Mesenteric fat pad (tissue), 1 donor: ENCODE measurements around the gene UGT1A3. TPM values are rescaled to one million over a fixed set of nuclear protein-coding genes. Genes with fewer than 3 reads are reported as not detected.
"Not testable (repeated sequence)": the region's sequence is repeated elsewhere in the genome, so short reads cannot be mapped to it uniquely, and the experiment has no call there.

ENCODE experiments used
- DNase-seq: peaks from one replicate; pipeline ENCODE4 v3.0.0-alpha.2; 2020; ENCODE audit warnings: low spot score
- long read RNA-seq: library from polyadenylated mRNA; unstranded; transcript quantifications from one replicate; pipeline ENCODE4 v2.0.0, GENCODE V29; 2020
- total RNA-seq: library from RNA; stranded (reverse); fragmentation: NEBNext Ultra II Directional; extraction: Animal tissue kit (Norgen Biotek cat#: 25700); gene quantifications from one replicate; pipeline ENCODE4 v1.2.1, GENCODE V29; 2021
- donor health status: DM: yes; HTN: yes; CAD: no.

UGT1A3 gene
- not detected for total RNA-seq
- long read RNA-seq, result 0 reads

- no peak for DNase-seq
Measured at GRCh38 chr2:233728723-233729301, at the start of gene UGT1A3. TSS of gene UGT1A3 (plus strand) at chr2:233729042. CDS start at chr2:233729127, 85 bp downstream.

DNA sequence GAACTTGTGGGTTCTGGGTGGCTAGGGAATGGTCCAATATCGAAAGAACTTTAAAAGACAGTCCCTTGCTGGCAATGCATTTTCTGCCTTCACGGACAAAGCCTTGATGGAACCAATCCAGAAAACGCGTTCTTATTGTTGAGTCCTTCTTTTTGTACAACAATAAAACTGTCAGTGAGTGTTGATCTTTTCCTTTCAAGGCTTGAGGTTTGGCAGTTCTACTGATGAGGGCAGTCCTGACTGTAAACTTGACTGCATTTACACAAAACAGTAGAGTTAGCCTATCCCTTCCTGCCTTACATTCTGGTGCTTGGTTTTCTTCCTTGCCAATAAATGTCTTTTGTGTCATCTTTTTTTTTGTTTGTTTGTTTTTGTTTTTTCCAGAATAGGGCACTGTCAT lies 49.6 kb upstream of the UGT1A3 start:
- DNase-seq, result no peak

DNA sequence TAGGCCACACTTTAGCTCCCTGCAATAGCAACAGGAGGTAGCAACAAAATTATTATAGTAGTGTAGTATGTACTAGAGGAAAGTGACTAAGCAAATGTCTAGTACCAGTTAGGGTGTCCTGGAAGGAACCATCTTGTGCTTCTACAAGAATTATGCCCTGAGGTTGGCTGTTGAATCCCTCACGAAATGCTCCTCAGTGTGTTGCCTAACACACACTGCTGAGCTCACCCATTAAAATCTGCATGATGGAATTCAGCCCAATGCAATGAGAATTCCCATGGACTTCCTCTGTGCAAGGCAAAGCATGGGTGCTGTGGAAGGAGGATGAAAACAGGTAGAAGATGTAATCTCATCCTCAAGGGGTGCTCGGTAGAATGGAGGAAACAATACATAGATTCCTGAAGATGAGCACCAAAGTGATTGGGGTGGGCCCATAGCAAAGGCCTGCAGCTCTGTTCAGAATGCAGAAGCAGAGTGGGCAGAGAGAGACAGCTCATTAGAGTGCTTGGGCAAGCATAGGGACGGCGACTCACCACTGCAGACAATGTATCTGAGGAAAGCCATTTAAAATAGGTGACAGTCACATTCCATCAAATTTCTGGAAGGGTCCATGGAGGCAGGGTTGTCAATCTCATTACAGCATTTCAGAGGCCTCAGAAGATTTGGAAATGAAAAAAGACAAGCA lies 48.3 kb upstream of the UGT1A3 start:
- DNase-seq, result no peak

DNA sequence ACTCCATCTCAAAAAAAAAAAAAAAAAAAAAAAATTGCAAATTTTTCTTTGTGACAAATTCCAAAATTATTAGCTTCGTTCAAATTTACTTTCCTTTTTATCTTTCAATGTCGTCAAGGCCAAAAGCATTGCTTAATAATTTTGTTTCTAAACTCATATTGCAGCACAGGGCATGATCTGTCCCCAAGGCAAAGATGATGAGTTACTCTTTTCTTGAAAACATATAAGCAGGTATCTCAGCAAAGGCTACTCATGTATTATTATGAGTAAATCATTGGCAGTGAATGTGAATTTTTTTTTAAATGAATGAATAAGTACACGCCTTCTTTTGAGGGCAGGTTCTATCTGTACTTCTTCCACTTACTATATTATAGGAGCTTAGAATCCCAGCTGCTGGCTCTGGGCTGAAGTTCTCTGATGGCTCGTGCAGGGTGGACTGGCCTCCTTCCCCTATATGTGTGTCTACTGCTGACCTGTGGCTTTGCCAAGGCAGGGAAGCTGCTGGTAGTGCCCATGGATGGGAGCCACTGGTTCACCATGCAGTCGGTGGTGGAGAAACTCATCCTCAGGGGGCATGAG lies 47.2 kb upstream of the UGT1A3 start, which contains the start of gene UGT1A7:
Gene UGT1A7, plus strand, starts transcription at position 381 of the 579 bp plus-strand sequence. Its CDS starts 37 bp downstream, at position 418.
- DNase-seq, result no peak

GRCh38 chr2:233684640-233685039 lies 44.2 kb upstream of the UGT1A3 start:
- no peak for DNase-seq

GRCh38 chr2:233686928-233687327 lies 41.9 kb upstream of the UGT1A3 start:
- no peak for DNase-seq

- DNase-seq, result no peak
Measured at GRCh38 chr2:233688341-233688740, 40.5 kb upstream of the UGT1A3 start.

DNA sequence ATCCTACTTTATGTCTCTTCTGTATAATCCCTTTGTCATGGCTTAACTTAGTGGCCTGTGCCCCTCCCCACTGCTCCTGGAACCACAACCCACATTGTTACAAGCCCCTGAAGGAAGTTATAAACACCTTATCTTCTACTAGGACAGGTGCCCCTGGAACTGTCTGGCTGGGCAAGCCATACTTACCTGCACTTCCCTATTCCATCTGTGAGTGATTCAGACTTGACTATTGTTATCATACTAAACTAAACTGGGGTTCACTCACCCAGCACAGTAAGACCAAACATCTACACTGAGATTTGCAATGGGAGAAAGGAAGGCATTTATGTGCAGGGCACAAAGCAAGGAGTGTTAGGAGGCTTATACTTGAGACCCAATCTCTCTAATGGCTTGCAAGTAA lies 39.8 kb upstream of the UGT1A3 start:
- no peak for DNase-seq

DNA sequence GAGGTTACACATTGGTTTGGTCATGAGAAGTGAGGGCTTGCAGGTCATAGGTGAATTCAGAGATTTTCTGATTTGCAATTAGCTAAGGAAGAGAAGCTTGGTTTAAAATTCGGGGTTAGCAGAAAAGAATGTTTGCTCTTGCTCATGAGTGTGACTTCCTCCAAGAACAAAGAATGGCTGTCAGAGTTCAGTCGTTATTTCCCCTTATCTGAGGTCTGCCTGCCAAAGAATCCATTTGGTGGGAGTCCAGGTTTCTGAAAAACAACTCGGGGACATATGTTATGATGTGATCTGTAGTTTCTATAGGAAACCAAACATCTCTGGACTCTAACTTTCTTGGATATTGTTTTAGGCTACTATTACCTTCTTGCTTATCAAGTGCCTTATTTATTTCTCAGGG lies 39.3 kb upstream of the UGT1A3 start:
- no peak for DNase-seq

GRCh38 chr2:233690444-233690843 lies 38.4 kb upstream of the UGT1A3 start:
- DNase-seq, result no peak

DNA sequence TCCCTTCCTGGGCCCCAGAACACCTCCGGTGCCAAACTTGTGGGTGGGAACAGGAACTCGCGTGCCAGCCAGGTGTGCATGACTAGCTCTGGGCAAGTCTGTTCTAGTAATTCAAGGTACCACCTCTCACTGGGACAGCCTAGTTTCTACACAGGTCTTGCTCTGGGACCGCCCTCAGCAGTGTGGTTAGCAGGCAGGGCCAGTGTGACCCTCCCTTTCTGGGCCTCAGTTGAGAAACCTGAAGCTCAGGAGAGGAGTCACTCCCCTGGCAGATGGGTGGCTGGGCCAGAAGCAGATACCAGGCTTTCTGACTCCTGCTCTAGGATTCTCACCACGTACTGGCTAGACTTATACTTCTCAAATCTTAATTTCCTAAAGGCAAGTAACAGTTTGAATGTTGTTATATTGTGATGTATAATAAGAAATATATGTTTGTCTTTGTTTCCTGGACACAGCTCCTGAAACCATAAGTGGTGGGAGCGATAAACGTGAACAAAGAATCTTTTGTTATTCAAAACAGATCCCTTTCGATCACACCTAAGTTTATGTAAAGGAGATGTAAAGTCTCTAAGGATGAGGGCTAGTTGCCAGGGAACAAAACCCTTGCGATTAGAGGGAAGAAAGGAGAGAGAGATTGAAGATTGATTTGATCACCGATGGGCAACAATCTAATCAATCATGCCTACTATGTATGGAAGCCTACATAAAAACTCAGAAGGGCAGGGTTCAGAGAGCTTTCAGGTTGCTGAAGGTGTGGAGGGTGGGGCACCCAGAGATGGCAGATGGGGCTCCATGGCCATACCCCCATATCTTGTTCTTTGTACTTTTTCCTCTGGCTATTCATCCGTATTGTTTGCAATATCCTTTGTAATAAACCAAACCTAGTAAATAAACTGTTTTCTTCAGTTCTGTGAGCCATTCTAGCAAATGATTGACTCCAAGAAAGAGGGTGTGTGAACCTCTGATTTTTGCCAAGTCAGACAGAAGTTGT lies 37.1 kb upstream of the UGT1A3 start:
- DNase-seq, result no peak

DNA sequence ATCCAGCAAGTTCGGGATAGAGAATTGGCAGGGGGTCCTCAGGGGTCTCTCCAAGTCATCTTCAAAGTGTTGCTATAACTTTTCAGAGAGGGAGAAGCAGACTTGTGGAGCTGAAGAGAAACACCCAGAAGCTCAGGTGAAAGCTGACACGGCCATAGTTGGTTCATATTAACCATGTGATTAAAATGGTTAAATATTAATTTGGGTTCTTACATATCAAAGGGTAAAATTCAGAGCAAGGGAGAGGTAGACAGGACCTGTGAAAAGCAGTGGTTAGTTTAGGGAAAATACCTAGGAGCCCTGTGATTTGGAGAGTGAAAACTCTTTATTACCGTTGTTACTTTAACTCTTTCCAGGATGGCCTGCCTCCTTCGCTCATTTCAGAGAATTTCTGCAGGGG lies 36.2 kb upstream of the UGT1A3 start, which contains the start of gene UGT1A6:
Gene UGT1A6, plus strand, starts transcription at position 243 of the 400 bp plus-strand sequence. Its CDS starts 115 bp downstream, at position 358.
- no peak for DNase-seq

DNA sequence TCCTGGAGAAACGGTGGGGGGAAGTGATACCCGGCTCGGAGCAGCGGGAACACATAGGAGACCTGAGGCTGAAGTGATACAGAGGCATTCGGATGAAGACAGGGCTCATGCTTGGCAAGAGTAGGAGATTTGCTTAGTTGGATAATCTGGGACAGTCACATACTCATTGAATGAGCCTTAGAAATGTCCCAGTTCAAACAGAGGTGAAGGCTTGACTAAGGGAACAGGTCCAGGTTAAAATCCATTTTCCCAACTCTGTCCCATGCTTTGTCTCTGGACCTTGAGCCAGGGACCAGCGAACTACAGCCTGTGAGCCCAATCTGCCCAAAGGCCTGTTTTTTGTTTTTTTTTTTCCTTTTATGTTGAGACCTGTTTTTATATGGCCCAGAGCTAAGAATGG lies 34.9 kb upstream of the UGT1A3 start:
- DNase-seq, result no peak

GRCh38 chr2:233698740-233699139 lies 30.1 kb upstream of the UGT1A3 start:
- no peak for DNase-seq

GRCh38 chr2:233699424-233700027 lies 29.3 kb upstream of the UGT1A3 start:
- no peak for DNase-seq

- no peak for DNase-seq
Measured at GRCh38 chr2:233700028-233700635, 28.7 kb upstream of the UGT1A3 start.

GRCh38 chr2:233700842-233701241 lies 28.0 kb upstream of the UGT1A3 start:
- not testable (repeated sequence) for DNase-seq

GRCh38 chr2:233702238-233702637 lies 26.6 kb upstream of the UGT1A3 start:
- DNase-seq, result no peak

DNA sequence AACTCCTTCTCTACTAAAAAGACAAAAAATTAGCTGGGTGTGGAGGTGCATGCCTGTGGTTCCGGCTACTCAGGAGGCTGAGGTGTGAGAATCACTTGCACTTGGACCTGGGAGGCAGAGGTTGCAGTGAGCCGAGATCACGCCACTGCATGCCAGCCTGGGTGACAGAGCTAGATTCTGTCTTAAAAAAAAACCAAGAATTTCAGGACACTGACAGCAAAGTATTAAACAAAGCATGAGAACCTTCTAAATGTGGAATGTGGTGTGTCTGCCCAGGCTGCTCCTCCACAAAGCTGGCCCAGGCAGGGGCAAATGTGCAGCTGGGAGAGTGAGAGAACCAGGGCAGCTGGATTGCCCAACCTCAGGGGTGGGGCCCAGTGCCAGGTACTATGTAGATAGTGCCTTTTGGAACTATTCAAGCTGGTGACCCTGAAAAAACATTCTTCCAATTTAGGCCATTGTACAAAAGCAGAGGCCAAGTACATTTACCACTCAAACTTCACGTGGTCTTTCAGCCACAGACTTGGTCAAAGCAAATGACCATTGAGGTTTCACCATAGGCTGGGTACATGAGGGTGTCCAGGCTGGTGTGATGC lies 22.8 kb upstream of the UGT1A3 start:
- no peak for DNase-seq

DNA sequence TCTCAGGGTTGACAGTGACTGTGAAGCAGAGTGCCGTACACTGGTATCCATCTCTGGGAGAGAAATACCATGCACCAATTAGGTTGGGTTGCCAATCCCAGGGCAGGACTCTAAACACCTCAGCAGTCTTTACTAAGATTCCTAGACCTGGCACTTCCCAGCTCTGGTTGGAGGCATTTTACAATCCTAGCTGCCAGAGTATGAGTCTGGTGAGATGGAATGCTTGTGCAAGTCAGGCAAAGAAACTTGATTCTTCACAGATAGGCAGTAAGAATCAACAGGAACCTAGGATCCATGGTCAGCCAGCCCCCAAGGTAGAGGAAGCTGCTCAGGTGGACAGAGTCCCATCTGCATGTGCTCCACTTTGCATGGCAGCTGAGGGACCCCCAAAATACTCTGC lies 22.1 kb upstream of the UGT1A3 start:
- no peak for DNase-seq
